A673 (cell line): ENCODE measurements around the gene SMIM10L2A. TPM values are rescaled to one million over a fixed set of nuclear protein-coding genes. Genes with fewer than 3 reads are reported as not detected.

ENCODE experiments used
- BruUV-seq: library from RNA; stranded (reverse); fragments of 400-500 nt; replicated peaks from 2 replicates; lab custom pipeline; 2021; lab: Mats Ljungman, UMichigan
- CTCF ChIA-PET: fragments of 300-600 bp; sonication (Branson Sonifier 250); formaldehyde crosslinking; loops from one replicate; lab custom pipeline; 2022; ENCODE audit warnings: antibody characterized with exemption; lab: Charles Lee
- POLR2A ChIA-PET: fragments of 300-600 bp; sonication (Branson Sonifier 250); formaldehyde crosslinking; loops from one replicate; lab custom pipeline; 2022; ENCODE audit warnings: antibody characterized with exemption; ENCODE audit not compliant: low non-redundant PET; lab: Charles Lee
- DNase-seq: peaks from one replicate; pipeline ENCODE4 v3.0.0-alpha.2; 2015; ENCODE audit warnings: low spot score
- H3K27ac ChIP-seq: fragments of 200-600 bp; sonication (generic); 2 replicates; pipeline ENCODE4 v1.5.1; 2016; ENCODE audit warnings: mixed run types, low read depth, mild to moderate bottlenecking, mixed read lengths, antibody characterized with exemption, low read length; ENCODE audit not compliant: poor library complexity, severe bottlenecking
- H3K27me3 ChIP-seq: fragments of 200-600 bp; sonication (generic); replicated peaks from 2 replicates; pipeline ENCODE4 v1.6.1; 2017; ENCODE audit warnings: mixed run types, low read depth, mild to moderate bottlenecking, mixed read lengths, antibody characterized with exemption, low read length; ENCODE audit not compliant: insufficient read depth, poor library complexity
- H3K36me3 ChIP-seq: fragments of 200-600 bp; sonication (generic); 2 replicates; pipeline ENCODE4 v1.6.1; 2016; ENCODE audit warnings: mixed run types, mild to moderate bottlenecking, mixed read lengths, antibody characterized with exemption, low read length; ENCODE audit not compliant: insufficient read depth, poor library complexity, severe bottlenecking
- H3K4me1 ChIP-seq: fragments of 200-600 bp; sonication (generic); 2 replicates; pipeline ENCODE4 v1.6.1; 2017; ENCODE audit warnings: mixed run types, mild to moderate bottlenecking, mixed read lengths, antibody characterized with exemption, low read length; ENCODE audit not compliant: insufficient read depth, poor library complexity, severe bottlenecking
- H3K4me3 ChIP-seq: fragments of 200-600 bp; sonication (generic); 2 replicates; pipeline ENCODE4 v1.5.1; 2016; ENCODE audit warnings: low read depth, mixed run types, mild to moderate bottlenecking, mixed read lengths, low read length; ENCODE audit not compliant: poor library complexity, severe bottlenecking
- H3K9me3 ChIP-seq: fragments of 200-600 bp; sonication (generic); 2 replicates; pipeline ENCODE4 v1.6.1; 2016; ENCODE audit warnings: mixed run types, low read depth, mild to moderate bottlenecking, mixed read lengths, antibody characterized with exemption, low read length; ENCODE audit not compliant: poor library complexity, severe bottlenecking
- CTCF ChIP-seq: fragments of 300-800, 200-600 bp; sonication (generic); conservative IDR thresholded peaks from 2 replicates; pipeline ENCODE4 v1.5.1; 2017; ENCODE audit warnings: low read depth, mild to moderate bottlenecking, antibody characterized with exemption, low read length, moderate library complexity, mixed read lengths
- EZH2 ChIP-seq: fragments of 200-600 bp; sonication (generic); IDR thresholded peaks from 2 replicates; pipeline ENCODE4 v1.6.1; 2017; ENCODE audit warnings: borderline replicate concordance, low read depth, mild to moderate bottlenecking, mixed read lengths, antibody characterized with exemption, low read length; ENCODE audit not compliant: poor library complexity, severe bottlenecking
- intact Hi-C: fragments of 100-400 bp; cut with micrococcal nuclease; formaldehyde crosslinking; loops from one replicate; pipeline ENCODE4 v1.10.0; 2022; ENCODE audit not compliant: unreplicated experiment
- total RNA-seq: library from RNA; stranded (reverse); gene quantifications from 2 replicates; pipeline ENCODE4 v1.2.3, GENCODE V29; 2021

The SMIM10L2A gene
- total RNA-seq, 1 experiment from 2014 or later, result 1.8 TPM

DNA sequence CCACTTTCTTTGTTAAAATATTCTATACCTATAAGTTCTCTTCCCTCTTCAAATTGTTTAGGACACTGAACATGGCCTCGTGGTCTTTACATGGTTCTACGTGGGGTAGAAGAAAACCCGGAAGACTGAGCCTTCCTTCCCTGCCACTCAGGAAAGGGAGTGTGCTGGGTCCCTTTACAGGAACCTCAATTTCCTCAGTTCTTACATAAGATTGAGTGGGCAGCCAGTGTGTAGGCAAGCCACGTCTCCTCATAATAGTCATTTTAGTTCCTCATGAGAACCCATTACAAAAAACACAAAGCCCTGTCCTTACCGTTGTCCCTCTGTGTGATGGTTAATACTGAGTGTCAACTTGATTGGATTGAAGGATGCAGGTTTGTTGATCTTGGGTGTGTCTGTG lies 28.7 kb upstream of the SMIM10L2A start:
- no peaks in the 10 kb centered on the region for H3K36me3 ChIP-seq
- DNase-seq, result no peak
- H3K4me3 ChIP-seq, result no peak overlapping the region
- intact Hi-C loops, result no loop called here
- no peaks in the 10 kb centered on the region for H3K4me1 ChIP-seq
- TF ChIP-seq EZH2 (no peak), CTCF (no peak)
- no peaks in the 10 kb centered on the region for H3K27me3 ChIP-seq
- POLR2A ChIA-PET, result no interaction called here
- H3K27ac ChIP-seq, result no peak overlapping the region
- BruUV-seq, result no TSS peak
- H3K9me3 ChIP-seq, result no peaks in the 10 kb centered on the region
- CTCF ChIA-PET, result no interaction called here

DNA sequence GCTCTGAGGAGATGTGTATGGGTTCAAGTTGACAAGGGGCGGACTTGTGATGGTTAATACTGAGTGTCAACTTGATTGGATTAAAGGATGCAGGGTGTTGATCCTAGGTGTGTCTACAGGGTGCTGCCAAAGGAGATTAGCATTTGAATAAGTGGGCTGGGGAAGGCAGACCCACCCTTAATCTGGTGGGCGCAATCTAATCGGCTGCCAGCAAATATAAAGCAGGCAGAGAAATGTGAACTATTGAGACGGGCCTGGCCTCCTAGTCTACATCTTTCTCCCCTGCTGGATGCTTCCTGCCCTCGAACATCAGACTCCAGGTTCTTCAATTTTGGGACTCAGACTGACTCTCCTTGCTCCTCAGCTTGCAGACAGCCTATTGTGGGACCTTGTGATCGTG lies 26.7 kb upstream of the SMIM10L2A start:
- POLR2A ChIA-PET, result no interaction called here
- Histone ChIP-seq H3K9me3 (no peaks in the 10 kb centered on the region), H3K27me3 (no peaks in the 10 kb centered on the region), H3K36me3 (no peaks in the 10 kb centered on the region), H3K4me1 (no peaks in the 10 kb centered on the region), H3K27ac (no peak overlapping the region), H3K4me3 (no peak overlapping the region)
- no peak for DNase-seq
- TF ChIP-seq CTCF (no peak), EZH2 (no peak)
- CTCF ChIA-PET, result no interaction called here
- no TSS peak for BruUV-seq
- intact Hi-C loops, result no loop called here

DNA sequence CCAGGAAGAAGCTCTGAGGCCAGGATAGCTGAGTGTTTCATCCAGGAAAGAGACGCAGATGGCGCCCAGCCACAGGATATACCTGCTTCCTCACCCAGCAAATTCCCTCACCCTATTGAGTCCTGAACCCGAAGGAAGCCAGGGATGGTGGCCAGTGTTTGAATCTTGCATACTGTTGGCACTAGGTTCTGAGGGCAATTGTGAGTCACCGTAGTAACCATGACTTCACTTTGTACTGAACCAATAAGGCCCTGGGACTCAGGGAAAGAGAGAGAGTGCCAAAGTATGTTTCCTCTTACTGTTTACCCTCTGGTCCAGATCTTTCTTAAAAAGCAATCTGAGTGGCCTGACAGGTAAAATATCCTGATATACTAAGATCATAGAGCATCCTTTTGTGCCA lies 25.6 kb upstream of the SMIM10L2A start:
- intact Hi-C loops, result no loop called here
- no TSS peak for BruUV-seq
- POLR2A ChIA-PET, result no interaction called here
- CTCF ChIA-PET, result no interaction called here
- no peak overlapping the region for H3K27ac ChIP-seq
- no peaks in the 10 kb centered on the region for H3K27me3 ChIP-seq
- DNase-seq, result no peak
- no peak overlapping the region for H3K4me3 ChIP-seq
- H3K36me3 ChIP-seq, result no peaks in the 10 kb centered on the region
- TF ChIP-seq EZH2 (no peak), CTCF (no peak)
- no peaks in the 10 kb centered on the region for H3K4me1 ChIP-seq
- no peaks in the 10 kb centered on the region for H3K9me3 ChIP-seq
